ENCODE data around the gene IFFO2. TPM values are rescaled to one million over a fixed set of nuclear protein-coding genes. Genes with fewer than 3 reads are reported as not detected.
A peak's percentile ranks its signal among the peaks of the same experiment; 100 is the strongest.

The IFFO2 gene
- total and polyA plus RNA-seq, 4 donors, result 3.9 to 34.7 (median 13.5) TPM

DNA sequence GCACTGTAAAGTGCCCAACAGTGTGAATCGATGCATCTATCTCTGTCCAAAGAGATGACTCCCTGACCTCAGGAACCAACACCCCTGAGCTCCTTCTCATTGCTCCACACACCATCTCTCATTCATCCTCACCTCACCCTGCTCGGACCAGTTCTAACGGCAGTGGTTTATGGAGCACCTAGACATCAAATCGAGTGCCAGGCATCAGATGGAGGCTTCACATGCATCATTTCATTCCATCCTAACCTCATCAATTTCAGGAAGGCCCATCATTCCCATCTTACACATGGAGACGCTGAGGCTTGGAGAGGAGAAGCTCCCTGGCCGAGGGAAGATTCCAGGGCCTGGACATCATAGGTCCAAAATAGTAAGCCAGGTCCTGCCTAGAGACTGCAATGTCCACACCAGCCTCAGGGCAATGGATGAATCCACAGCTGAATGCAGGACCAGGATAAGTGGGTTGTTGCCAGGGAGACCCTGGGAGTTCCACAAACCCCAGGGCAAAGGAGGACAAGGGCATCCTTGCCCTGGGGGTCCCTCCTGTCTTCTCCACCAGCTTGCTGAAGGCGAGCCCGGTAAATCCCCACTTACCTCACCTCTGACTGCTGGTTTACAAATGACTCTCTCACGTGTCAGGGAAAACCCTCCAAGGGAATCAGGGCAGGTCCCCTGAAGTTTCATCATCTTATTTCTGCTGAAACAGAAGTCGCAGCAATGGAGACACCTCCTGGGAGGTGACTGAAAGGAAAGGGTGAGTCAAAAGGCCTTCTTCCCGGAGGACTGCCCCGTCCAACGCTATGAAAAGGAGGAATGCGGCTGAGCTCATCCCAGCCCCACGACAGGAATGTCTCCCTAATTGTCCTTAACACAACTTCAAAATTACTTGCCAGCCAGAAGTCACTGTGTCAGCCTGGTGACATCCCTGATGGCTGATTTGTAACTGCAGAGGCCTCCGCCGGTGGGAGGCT lies 9.0 kb upstream of the IFFO2 start:
- no peak for ATAC-seq (ENCODE audit: low FRiP score)
- Histone ChIP-seq H3K27me3 (ENCODE audit: control insufficient read depth in 1 of 2, insufficient read depth in 2 of 2, low read length in 1 of 2) (no peaks in the 10 kb centered on the region), H3K4me3 (ENCODE audit: low read length in 2 of 2) (no peak overlapping the region), H3K9me3 (ENCODE audit: control insufficient read depth, low read length) (no peaks in the 10 kb centered on the region), H3K27ac (ENCODE audit: low read depth in 1 of 2, low read length in 2 of 2) (no peak overlapping the region), H3K36me3 (ENCODE audit: control insufficient read depth in 1 of 2, insufficient read depth in 2 of 2, low read length in 1 of 2) (no peaks in the 10 kb centered on the region), H3K4me1 (ENCODE audit: control insufficient read depth in 1 of 2, insufficient read depth in 2 of 2, low read length in 2 of 2) (no peaks in the 10 kb centered on the region)
- 88 to 89% methylated on average over 17 of the region's 17 CpGs for WGBS, 2 donors
- DNase-seq, result peak; percentile 18 to 23
- intact Hi-C loops (cut with DNase I), result no loop called here

- Histone ChIP-seq H3K4me3 (ENCODE audit: low read length in 2 of 2) (no peak overlapping the region), H3K36me3 (ENCODE audit: control insufficient read depth in 1 of 2, insufficient read depth in 2 of 2, low read length in 1 of 2) (no peaks in the 10 kb centered on the region), H3K4me1 (ENCODE audit: control insufficient read depth in 1 of 2, insufficient read depth in 2 of 2, low read length in 2 of 2) (no peaks in the 10 kb centered on the region), H3K27ac (ENCODE audit: low read depth in 1 of 2, low read length in 2 of 2) (no peak overlapping the region), H3K9me3 (ENCODE audit: control insufficient read depth, low read length) (no peaks in the 10 kb centered on the region), H3K27me3 (ENCODE audit: control insufficient read depth in 1 of 2, insufficient read depth in 2 of 2, low read length in 1 of 2) (no peaks in the 10 kb centered on the region)
- intact Hi-C loops (cut with DNase I), result loop anchor here in 1 of 2 donors (5.0 kb wide), 1 partner anchor 33 kb away; no protein-coding TSS in a partner anchor
- ATAC-seq (ENCODE audit: low FRiP score) (no peak), DNase-seq (peak in 1 of 2 donors; percentile 9)
- WGBS, 2 donors, result 90 to 92% methylated on average over 4 of the region's 4 CpGs
Observed at GRCh38 chr1:18963968-18964367, 7.5 kb upstream of the IFFO2 start.

GRCh38 chr1:18962855-18963737 lies 6.6 kb upstream of the IFFO2 start:
- no peaks in the 10 kb centered on the region for H3K9me3 ChIP-seq (ENCODE audit: control insufficient read depth, low read length)
- H3K27me3 ChIP-seq (ENCODE audit: control insufficient read depth in 1 of 2, insufficient read depth in 2 of 2, low read length in 1 of 2), result no peaks in the 10 kb centered on the region
- no peak for ATAC-seq (ENCODE audit: low FRiP score)
- H3K27ac ChIP-seq (ENCODE audit: low read depth in 1 of 2, low read length in 2 of 2), result no peak overlapping the region
- WGBS, 2 donors, result 90 to 94% methylated on average over 7 of the region's 7 CpGs
- intact Hi-C loops (cut with DNase I), result loop anchor here in 1 of 2 donors (5.0 kb wide), 1 partner anchor 34 kb away; no protein-coding TSS in a partner anchor
- DNase-seq, result peak; percentile 20 to 62
- H3K36me3 ChIP-seq (ENCODE audit: control insufficient read depth in 1 of 2, insufficient read depth in 2 of 2, low read length in 1 of 2), result no peaks in the 10 kb centered on the region
- H3K4me1 ChIP-seq (ENCODE audit: control insufficient read depth in 1 of 2, insufficient read depth in 2 of 2, low read length in 2 of 2), result no peaks in the 10 kb centered on the region
- no peak overlapping the region for H3K4me3 ChIP-seq (ENCODE audit: low read length in 2 of 2)

DNA sequence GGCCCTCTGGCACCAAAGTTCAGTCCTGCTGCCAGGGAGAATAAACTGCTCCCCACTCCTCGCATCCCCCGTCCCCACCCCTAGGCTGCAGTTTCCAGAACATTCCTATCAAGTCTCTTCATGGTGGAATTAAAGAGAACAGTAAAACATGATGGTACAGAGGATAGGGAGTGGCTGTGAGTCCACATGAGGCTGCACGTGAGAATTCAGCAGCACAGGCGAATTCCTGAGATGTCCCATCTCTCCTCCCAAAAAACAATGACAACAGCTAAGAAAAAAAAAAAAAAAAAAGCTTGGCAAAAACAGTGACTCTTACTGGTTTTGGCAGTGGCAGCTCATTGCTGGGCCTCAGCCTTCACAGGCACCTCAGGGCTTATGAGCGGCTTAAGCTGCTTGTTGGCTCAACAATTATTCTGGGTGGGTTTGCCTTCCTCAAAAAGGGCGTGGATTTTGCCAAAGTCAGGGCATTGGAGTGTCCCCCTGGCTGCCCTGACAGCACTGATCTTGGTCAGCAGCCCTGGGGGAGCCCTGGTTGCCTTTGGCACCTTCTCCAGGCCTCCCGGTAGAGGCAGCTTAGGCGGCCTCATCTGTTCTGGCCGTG lies 5.7 kb upstream of the IFFO2 start:
- ATAC-seq (ENCODE audit: low FRiP score), result peak; percentile 47
- H3K4me3 ChIP-seq (ENCODE audit: low read length in 2 of 2), result no peak overlapping the region
- peak; percentile 47 to 59 for DNase-seq
- H3K36me3 ChIP-seq (ENCODE audit: control insufficient read depth in 1 of 2, insufficient read depth in 2 of 2, low read length in 1 of 2), result no peaks in the 10 kb centered on the region
- WGBS, 2 donors, result 63 to 70% methylated on average over 9 of the region's 9 CpGs
- no peaks in the 10 kb centered on the region for H3K27me3 ChIP-seq (ENCODE audit: control insufficient read depth in 1 of 2, insufficient read depth in 2 of 2, low read length in 1 of 2)
- H3K4me1 ChIP-seq (ENCODE audit: control insufficient read depth in 1 of 2, insufficient read depth in 2 of 2, low read length in 2 of 2), result no peaks in the 10 kb centered on the region
- H3K9me3 ChIP-seq (ENCODE audit: control insufficient read depth, low read length), result no peaks in the 10 kb centered on the region
- intact Hi-C loops (cut with DNase I), result loop anchor here in 1 of 2 donors (5.0 kb wide), 1 partner anchor 35 kb away; no protein-coding TSS in a partner anchor
- H3K27ac ChIP-seq (ENCODE audit: low read depth in 1 of 2, low read length in 2 of 2), result no peak overlapping the region

DNA sequence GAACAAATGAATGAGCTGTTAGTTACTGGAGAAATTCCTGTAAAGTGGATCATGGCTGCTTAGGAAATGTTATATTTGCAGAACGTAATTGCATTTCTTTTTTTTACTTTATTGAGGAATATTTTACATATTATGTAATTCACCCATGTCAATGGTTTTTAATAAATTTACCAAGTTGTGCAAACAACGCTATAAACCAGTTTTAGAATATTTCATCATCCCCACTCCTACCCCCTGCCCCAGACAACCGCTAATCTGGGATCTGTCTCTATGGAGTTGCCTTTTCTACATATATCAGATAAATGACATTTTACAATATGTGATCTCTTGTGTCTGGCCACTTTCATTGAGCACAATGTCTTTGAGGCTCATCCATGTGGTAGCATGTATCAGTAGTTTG lies 4.3 kb upstream of the IFFO2 start:
- intact Hi-C loops (cut with DNase I), result loop anchor here in 1 of 2 donors (5.0 kb wide), 1 partner anchor 36 kb away; no protein-coding TSS in a partner anchor
- WGBS, 2 donors, result 77 to 81% methylated on average over 3 of the region's 3 CpGs

GRCh38 chr1:18960409-18960808 lies 3.9 kb upstream of the IFFO2 start:
- H3K4me3 ChIP-seq (ENCODE audit: low read length in 2 of 2), result no peak overlapping the region
- no peaks in the 10 kb centered on the region for H3K9me3 ChIP-seq (ENCODE audit: control insufficient read depth, low read length)
- 93% methylated on average over 4 of the region's 4 CpGs for WGBS, 2 donors
- H3K27ac ChIP-seq (ENCODE audit: low read depth in 1 of 2, low read length in 2 of 2), result no peak overlapping the region
- H3K36me3 ChIP-seq (ENCODE audit: control insufficient read depth in 1 of 2, insufficient read depth in 2 of 2, low read length in 1 of 2), result no peaks in the 10 kb centered on the region
- H3K4me1 ChIP-seq (ENCODE audit: control insufficient read depth in 1 of 2, insufficient read depth in 2 of 2, low read length in 2 of 2), result no peaks in the 10 kb centered on the region
- DNase-seq (peak in 1 of 2 donors; percentile 19), ATAC-seq (ENCODE audit: low FRiP score) (no peak)
- no peaks in the 10 kb centered on the region for H3K27me3 ChIP-seq (ENCODE audit: control insufficient read depth in 1 of 2, insufficient read depth in 2 of 2, low read length in 1 of 2)
- intact Hi-C loops (cut with DNase I), result loop anchor here in 1 of 2 donors (5.0 kb wide), 1 partner anchor 37 kb away; no protein-coding TSS in a partner anchor

More for the DNA sequence above, 4.3 kb upstream of the IFFO2 start:
- Histone ChIP-seq H3K36me3 (ENCODE audit: control insufficient read depth in 1 of 2, insufficient read depth in 2 of 2, low read length in 1 of 2) (no peaks in the 10 kb centered on the region), H3K4me3 (ENCODE audit: low read length in 2 of 2) (no peak overlapping the region), H3K9me3 (ENCODE audit: control insufficient read depth, low read length) (no peaks in the 10 kb centered on the region), H3K4me1 (ENCODE audit: control insufficient read depth in 1 of 2, insufficient read depth in 2 of 2, low read length in 2 of 2) (no peaks in the 10 kb centered on the region), H3K27ac (ENCODE audit: low read depth in 1 of 2, low read length in 2 of 2) (no peak overlapping the region), H3K27me3 (ENCODE audit: control insufficient read depth in 1 of 2, insufficient read depth in 2 of 2, low read length in 1 of 2) (no peaks in the 10 kb centered on the region)
- ATAC-seq (ENCODE audit: low FRiP score) (no peak), DNase-seq (no peak)

DNA sequence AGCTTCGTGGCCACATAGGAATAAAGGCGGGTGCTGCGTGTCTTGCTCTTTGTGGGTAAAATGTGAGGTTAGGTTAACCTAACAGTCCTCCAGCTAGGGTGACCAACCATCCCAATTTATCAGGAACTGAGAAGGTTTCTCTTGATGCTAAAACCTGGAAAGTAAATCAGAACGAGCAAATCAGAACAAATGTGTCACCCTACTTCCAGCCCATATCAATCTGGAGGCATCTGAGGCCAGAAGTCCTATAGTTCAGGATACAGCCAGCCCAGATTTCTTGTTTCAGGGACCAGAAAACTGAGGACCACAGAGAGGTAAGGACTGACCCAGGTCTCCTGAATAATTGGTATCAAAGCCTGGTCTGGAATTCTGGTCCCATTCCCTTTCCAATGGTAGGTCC lies 3.1 kb upstream of the IFFO2 start:
- no peak for DNase-seq
- WGBS, 2 donors, result 70 to 78% methylated on average over 4 of the region's 4 CpGs

More for the DNA sequence above, 3.1 kb upstream of the IFFO2 start:
- intact Hi-C loops (cut with DNase I), result loop anchor here in 1 of 2 donors (5.0 kb wide), 1 partner anchor 53 kb away; no protein-coding TSS in a partner anchor
- no peaks in the 10 kb centered on the region for H3K4me1 ChIP-seq (ENCODE audit: control insufficient read depth in 1 of 2, insufficient read depth in 2 of 2, low read length in 2 of 2)
- no peak overlapping the region for H3K4me3 ChIP-seq (ENCODE audit: low read length in 2 of 2)
- ATAC-seq (ENCODE audit: low FRiP score), result no peak
- no peaks in the 10 kb centered on the region for H3K27me3 ChIP-seq (ENCODE audit: control insufficient read depth in 1 of 2, insufficient read depth in 2 of 2, low read length in 1 of 2)
- H3K9me3 ChIP-seq (ENCODE audit: control insufficient read depth, low read length), result no peaks in the 10 kb centered on the region
- H3K36me3 ChIP-seq (ENCODE audit: control insufficient read depth in 1 of 2, insufficient read depth in 2 of 2, low read length in 1 of 2), result no peaks in the 10 kb centered on the region
- no peak overlapping the region for H3K27ac ChIP-seq (ENCODE audit: low read depth in 1 of 2, low read length in 2 of 2)
